Measurements from ENCODE around the gene KCNC4. TPM values are rescaled to one million over a fixed set of nuclear protein-coding genes. Genes with fewer than 3 reads are reported as not detected.

The KCNC4 gene
- total RNA-seq, 1 donor: 1.4 TPM

- no peak for DNase-seq (ENCODE audit: insufficient read length, low spot score, missing footprints)
- H3K4me3 ChIP-seq (ENCODE audit: insufficient read depth, low read length): no peak overlapping the region
- peaks cover 9% of the 10 kb centered on the region for H3K4me1 ChIP-seq (ENCODE audit: insufficient read depth, low read length)
- H3K36me3 ChIP-seq (ENCODE audit: insufficient read depth, low read length): no peaks in the 10 kb centered on the region
- no peak overlapping the region for H2AFZ ChIP-seq (ENCODE audit: low read length)
- H3K27ac ChIP-seq (ENCODE audit: low read depth, low read length): no peak overlapping the region
- peaks cover 12% of the 10 kb centered on the region for H3K27me3 ChIP-seq (ENCODE audit: insufficient read depth, low read length)
- no peaks in the 10 kb centered on the region for H3K9me3 ChIP-seq (ENCODE audit: low read depth, low read length)
- no peaks in the 10 kb centered on the region for H4K20me1 ChIP-seq (ENCODE audit: insufficient read depth, low read length)
- H3K4me2 ChIP-seq (ENCODE audit: insufficient read depth, low read length): no peak overlapping the region
- TF ChIP-seq, protein P1, sequence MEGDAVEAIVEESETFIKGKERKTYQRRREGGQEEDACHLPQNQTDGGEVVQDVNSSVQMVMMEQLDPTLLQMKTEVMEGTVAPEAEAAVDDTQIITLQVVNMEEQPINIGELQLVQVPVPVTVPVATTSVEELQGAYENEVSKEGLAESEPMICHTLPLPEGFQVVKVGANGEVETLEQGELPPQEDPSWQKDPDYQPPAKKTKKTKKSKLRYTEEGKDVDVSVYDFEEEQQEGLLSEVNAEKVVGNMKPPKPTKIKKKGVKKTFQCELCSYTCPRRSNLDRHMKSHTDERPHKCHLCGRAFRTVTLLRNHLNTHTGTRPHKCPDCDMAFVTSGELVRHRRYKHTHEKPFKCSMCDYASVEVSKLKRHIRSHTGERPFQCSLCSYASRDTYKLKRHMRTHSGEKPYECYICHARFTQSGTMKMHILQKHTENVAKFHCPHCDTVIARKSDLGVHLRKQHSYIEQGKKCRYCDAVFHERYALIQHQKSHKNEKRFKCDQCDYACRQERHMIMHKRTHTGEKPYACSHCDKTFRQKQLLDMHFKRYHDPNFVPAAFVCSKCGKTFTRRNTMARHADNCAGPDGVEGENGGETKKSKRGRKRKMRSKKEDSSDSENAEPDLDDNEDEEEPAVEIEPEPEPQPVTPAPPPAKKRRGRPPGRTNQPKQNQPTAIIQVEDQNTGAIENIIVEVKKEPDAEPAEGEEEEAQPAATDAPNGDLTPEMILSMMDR (IDR thresholded peaks at IDR 0.05; ENCODE audit: extremely low read depth, low read depth, low read length): no peak
- H3K79me2 ChIP-seq (ENCODE audit: insufficient read depth, low read length): no peaks in the 10 kb centered on the region
Measured at GRCh38 chr1:110241516-110241915, 31.4 kb downstream of the KCNC4 start.

DNA sequence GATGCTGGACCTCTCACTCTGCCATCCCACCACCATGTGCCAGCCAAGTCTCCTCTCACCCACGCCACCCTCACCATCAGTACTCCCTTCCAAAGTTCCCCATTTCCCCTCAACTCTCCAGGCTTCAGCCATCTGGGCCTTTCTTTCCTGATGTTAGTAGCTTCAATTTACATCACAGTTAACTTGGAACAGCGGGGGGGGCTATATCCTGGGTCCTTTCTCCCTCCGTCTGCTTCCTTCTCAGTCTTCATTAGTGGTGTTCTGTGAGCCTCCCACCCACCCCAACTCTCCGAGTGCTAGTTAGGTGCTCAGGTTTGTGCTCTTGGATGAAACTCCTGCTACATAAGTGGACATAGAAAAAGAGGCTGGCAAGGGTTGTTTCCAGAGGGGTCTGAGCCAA lies 31.9 kb downstream of the KCNC4 start:
- Histone ChIP-seq H3K9me3 (ENCODE audit: low read depth, low read length) (no peaks in the 10 kb centered on the region), H4K20me1 (ENCODE audit: insufficient read depth, low read length) (no peaks in the 10 kb centered on the region), H3K36me3 (ENCODE audit: insufficient read depth, low read length) (no peaks in the 10 kb centered on the region), H3K4me3 (ENCODE audit: insufficient read depth, low read length) (no peak overlapping the region), H3K4me2 (ENCODE audit: insufficient read depth, low read length) (no peak overlapping the region), H3K4me1 (ENCODE audit: insufficient read depth, low read length) (peaks cover 4% of the 10 kb centered on the region), H2AFZ (ENCODE audit: low read length) (no peak overlapping the region), H3K27me3 (ENCODE audit: insufficient read depth, low read length) (peaks cover 12% of the 10 kb centered on the region), H3K79me2 (ENCODE audit: insufficient read depth, low read length) (no peaks in the 10 kb centered on the region), H3K27ac (ENCODE audit: low read depth, low read length) (no peak overlapping the region)
- TF ChIP-seq, protein P1 (IDR thresholded peaks at IDR 0.05; ENCODE audit: extremely low read depth, low read depth, low read length): no peak
- DNase-seq (ENCODE audit: insufficient read length, low spot score, missing footprints): no peak

DNA sequence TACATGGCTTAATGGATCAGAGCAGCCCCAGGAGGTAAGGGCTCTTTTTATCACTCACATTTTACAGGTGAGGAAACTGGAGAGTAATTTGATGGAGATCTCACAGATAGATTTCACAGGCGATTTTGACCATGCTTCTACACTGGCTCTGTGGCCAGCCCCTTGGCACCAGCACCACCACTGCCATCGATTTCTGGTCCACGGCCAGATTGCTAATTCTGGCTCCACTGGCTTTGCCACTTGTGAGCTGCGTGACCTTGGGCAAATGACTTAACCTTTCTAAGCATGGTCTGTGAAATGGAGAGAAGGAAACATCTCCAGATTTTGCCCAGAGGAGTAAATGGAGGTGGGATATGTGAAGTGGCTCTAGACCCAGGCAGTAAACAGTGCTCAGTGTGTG lies 32.6 kb downstream of the KCNC4 start:
- TF ChIP-seq, protein P1 (IDR thresholded peaks at IDR 0.05; ENCODE audit: extremely low read depth, low read depth, low read length): no peak
- Histone ChIP-seq H3K36me3 (ENCODE audit: insufficient read depth, low read length) (no peaks in the 10 kb centered on the region), H3K4me2 (ENCODE audit: insufficient read depth, low read length) (no peak overlapping the region), H3K27me3 (ENCODE audit: insufficient read depth, low read length) (peaks cover 12% of the 10 kb centered on the region), H3K4me1 (ENCODE audit: insufficient read depth, low read length) (no peaks in the 10 kb centered on the region), H3K27ac (ENCODE audit: low read depth, low read length) (no peak overlapping the region), H4K20me1 (ENCODE audit: insufficient read depth, low read length) (no peaks in the 10 kb centered on the region), H3K79me2 (ENCODE audit: insufficient read depth, low read length) (no peaks in the 10 kb centered on the region), H2AFZ (ENCODE audit: low read length) (no peak overlapping the region), H3K4me3 (ENCODE audit: insufficient read depth, low read length) (no peak overlapping the region), H3K9me3 (ENCODE audit: low read depth, low read length) (no peaks in the 10 kb centered on the region)
- DNase-seq (ENCODE audit: insufficient read length, low spot score, missing footprints): no peak

GRCh38 chr1:110243146-110243545 lies 33.0 kb downstream of the KCNC4 start:
- TF ChIP-seq, protein P1 (IDR thresholded peaks at IDR 0.05; ENCODE audit: extremely low read depth, low read depth, low read length): no peak
- no peaks in the 10 kb centered on the region for H3K4me1 ChIP-seq (ENCODE audit: insufficient read depth, low read length)
- H3K27me3 ChIP-seq (ENCODE audit: insufficient read depth, low read length): peaks cover 12% of the 10 kb centered on the region
- no peaks in the 10 kb centered on the region for H4K20me1 ChIP-seq (ENCODE audit: insufficient read depth, low read length)
- H3K9me3 ChIP-seq (ENCODE audit: low read depth, low read length): no peaks in the 10 kb centered on the region
- no peak overlapping the region for H3K4me3 ChIP-seq (ENCODE audit: insufficient read depth, low read length)
- no peak overlapping the region for H3K4me2 ChIP-seq (ENCODE audit: insufficient read depth, low read length)
- H3K27ac ChIP-seq (ENCODE audit: low read depth, low read length): no peak overlapping the region
- H3K79me2 ChIP-seq (ENCODE audit: insufficient read depth, low read length): no peaks in the 10 kb centered on the region
- H2AFZ ChIP-seq (ENCODE audit: low read length): no peak overlapping the region
- DNase-seq (ENCODE audit: insufficient read length, low spot score, missing footprints): no peak
- H3K36me3 ChIP-seq (ENCODE audit: insufficient read depth, low read length): no peaks in the 10 kb centered on the region
